Hepatocyte (in vitro differentiated cells): ENCODE data around the gene TENT5C.

Experiments
- EZH2phosphoT487 ChIP-seq: fragments of 200-600 bp; sonication (generic); IDR thresholded peaks from one replicate; pipeline ENCODE4 v1.6.1; 2018; ENCODE audit warnings: antibody characterized with exemption, mild to moderate bottlenecking, low read depth, moderate library complexity; ENCODE audit not compliant: unreplicated experiment, severe bottlenecking
- TF ChIP-seq, protein P1 (sequence below): fragments of 200-600 bp; sonication (generic); IDR thresholded peaks from 2 replicates; pipeline ENCODE4 v1.5.1; 2016; ENCODE audit warnings: antibody characterized with exemption, mild to moderate bottlenecking; ENCODE audit not compliant: poor library complexity

DNA sequence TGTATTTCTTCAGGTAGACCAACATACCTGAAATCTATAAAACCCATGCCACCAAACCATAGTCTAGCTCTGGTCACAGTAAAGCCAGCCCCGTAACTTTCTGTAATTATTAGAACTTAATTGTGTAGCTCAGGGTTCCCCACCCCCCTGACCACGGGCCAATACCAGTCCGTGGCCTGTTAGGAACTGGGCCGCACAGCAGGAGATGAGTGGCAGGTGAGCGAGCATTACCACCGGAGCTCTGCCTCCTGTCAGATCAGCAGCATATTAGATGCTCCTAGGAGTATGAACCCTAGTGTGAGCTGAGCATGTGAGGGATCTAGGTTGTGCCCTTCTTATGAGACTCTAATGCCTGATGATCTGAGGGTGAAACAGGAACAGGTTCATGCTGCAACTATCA lies 14.6 kb downstream of the TENT5C start:
- TF ChIP-seq, protein P1, sequence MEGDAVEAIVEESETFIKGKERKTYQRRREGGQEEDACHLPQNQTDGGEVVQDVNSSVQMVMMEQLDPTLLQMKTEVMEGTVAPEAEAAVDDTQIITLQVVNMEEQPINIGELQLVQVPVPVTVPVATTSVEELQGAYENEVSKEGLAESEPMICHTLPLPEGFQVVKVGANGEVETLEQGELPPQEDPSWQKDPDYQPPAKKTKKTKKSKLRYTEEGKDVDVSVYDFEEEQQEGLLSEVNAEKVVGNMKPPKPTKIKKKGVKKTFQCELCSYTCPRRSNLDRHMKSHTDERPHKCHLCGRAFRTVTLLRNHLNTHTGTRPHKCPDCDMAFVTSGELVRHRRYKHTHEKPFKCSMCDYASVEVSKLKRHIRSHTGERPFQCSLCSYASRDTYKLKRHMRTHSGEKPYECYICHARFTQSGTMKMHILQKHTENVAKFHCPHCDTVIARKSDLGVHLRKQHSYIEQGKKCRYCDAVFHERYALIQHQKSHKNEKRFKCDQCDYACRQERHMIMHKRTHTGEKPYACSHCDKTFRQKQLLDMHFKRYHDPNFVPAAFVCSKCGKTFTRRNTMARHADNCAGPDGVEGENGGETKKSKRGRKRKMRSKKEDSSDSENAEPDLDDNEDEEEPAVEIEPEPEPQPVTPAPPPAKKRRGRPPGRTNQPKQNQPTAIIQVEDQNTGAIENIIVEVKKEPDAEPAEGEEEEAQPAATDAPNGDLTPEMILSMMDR: no peak
- no peak for TF ChIP-seq EZH2phosphoT487
